ENCODE measurements around the gene CCNT1. TPM values are rescaled to one million over a fixed set of nuclear protein-coding genes. Genes with fewer than 3 reads are reported as not detected.

CCNT1 gene
- total RNA-seq, 2 experiments from 2014 or later: 30.9 to 59.1 TPM

DNA sequence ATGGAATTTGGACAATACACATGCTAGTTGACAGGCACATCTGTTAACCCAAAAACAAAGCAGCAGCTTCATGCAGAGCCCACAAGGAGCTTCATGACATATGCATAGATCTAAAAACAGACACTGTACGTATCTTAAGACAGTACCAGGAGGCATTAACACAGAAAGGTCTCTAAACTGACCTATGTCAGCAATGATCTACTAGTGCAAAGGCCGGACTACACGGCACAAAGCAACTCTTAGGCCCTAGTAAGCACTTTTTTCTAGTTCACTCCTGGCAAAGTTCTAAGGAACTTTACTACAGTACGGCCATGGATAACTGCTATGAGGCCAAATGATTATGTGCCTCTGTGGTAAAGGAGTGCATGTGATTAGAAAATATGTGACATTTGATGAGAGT lies 26.1 kb downstream of the CCNT1 start:
- Histone ChIP-seq H3K79me2 (ENCODE audit: insufficient read depth, low read depth, low read length) (peaks cover 15% of the 10 kb centered on the region; the same call in 1 of the 2 replicates), H3K4me3 (ENCODE audit: low read depth, low read length, poor library complexity, severe bottlenecking) (no peak overlapping the region), H3K4me2 (ENCODE audit: low read length) (no peak overlapping the region), H3K4me1 (ENCODE audit: insufficient read depth, low read length, poor library complexity, severe bottlenecking) (no peaks in the 10 kb centered on the region), H3K27ac (ENCODE audit: low read depth, low read length, poor library complexity, severe bottlenecking) (no peak overlapping the region), H3K9me2 (ENCODE audit: insufficient read depth, low read length) (no peaks in the 10 kb centered on the region), H3K9me3 (ENCODE audit: low read length) (no peaks in the 10 kb centered on the region), H4K20me1 (ENCODE audit: insufficient read depth, low read length) (0 out of 2 replicates have a peak, but pooled peaks cover 8% of the 10 kb centered on the region), H2AFZ (ENCODE audit: low read length) (no peak overlapping the region), H3K36me3 (ENCODE audit: insufficient read depth, low read length) (peaks cover 82% of the 10 kb centered on the region)
- CTCF ChIA-PET (ENCODE audit: unreplicated experiment): no interaction called here
- intact Hi-C loops (cut with micrococcal nuclease; ENCODE audit: unreplicated experiment): no loop called here
- TF ChIP-seq EZH2phosphoT487 (IDR thresholded peaks at IDR 0.05; ENCODE audit: borderline replicate concordance, low read depth, low read length): no peak
- TF ChIP-seq, protein P1, sequence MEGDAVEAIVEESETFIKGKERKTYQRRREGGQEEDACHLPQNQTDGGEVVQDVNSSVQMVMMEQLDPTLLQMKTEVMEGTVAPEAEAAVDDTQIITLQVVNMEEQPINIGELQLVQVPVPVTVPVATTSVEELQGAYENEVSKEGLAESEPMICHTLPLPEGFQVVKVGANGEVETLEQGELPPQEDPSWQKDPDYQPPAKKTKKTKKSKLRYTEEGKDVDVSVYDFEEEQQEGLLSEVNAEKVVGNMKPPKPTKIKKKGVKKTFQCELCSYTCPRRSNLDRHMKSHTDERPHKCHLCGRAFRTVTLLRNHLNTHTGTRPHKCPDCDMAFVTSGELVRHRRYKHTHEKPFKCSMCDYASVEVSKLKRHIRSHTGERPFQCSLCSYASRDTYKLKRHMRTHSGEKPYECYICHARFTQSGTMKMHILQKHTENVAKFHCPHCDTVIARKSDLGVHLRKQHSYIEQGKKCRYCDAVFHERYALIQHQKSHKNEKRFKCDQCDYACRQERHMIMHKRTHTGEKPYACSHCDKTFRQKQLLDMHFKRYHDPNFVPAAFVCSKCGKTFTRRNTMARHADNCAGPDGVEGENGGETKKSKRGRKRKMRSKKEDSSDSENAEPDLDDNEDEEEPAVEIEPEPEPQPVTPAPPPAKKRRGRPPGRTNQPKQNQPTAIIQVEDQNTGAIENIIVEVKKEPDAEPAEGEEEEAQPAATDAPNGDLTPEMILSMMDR (conservative IDR thresholded peaks at IDR 0.05; ENCODE audit: low read length): no peak
- POLR2A ChIA-PET: interaction anchor here (0.6 to 2.3 kb wide), 3 partner anchors 12 to 45 kb away, joined by 3 to 6 read pairs (median 4); no protein-coding TSS in a partner anchor
- DNase-seq (ENCODE audit: low spot score): no peak
- BruUV-seq (replicated peaks): no TSS peak

DNA sequence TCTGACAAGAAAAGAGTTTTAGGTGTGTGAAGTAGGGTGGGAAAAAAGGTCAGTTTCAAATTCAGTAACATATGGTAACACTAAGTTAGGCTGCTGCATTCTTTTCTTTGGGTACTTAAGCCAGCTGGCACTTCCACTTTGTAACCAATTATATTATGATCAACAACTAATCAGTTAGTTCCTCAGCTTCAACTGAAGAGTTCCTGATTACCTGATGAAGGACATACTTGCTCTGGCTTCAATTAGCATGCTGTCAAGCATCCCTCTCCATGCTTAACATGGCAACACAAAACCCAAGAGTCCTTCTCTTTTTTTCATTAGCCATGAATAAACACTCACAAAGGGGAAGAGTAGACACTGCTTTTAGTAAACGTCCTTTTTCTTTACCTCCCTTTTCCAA lies 27.7 kb downstream of the CCNT1 start:
- Histone ChIP-seq H3K79me2 (ENCODE audit: insufficient read depth, low read depth, low read length) (peaks cover 15% of the 10 kb centered on the region; the same call in 1 of the 2 replicates), H3K9me3 (ENCODE audit: low read length) (no peaks in the 10 kb centered on the region), H3K27ac (ENCODE audit: low read depth, low read length, poor library complexity, severe bottlenecking) (no peak overlapping the region), H3K9me2 (ENCODE audit: insufficient read depth, low read length) (no peaks in the 10 kb centered on the region), H3K4me2 (ENCODE audit: low read length) (no peak overlapping the region), H3K36me3 (ENCODE audit: insufficient read depth, low read length) (peaks cover 66% of the 10 kb centered on the region), H3K4me1 (ENCODE audit: insufficient read depth, low read length, poor library complexity, severe bottlenecking) (no peaks in the 10 kb centered on the region), H3K4me3 (ENCODE audit: low read depth, low read length, poor library complexity, severe bottlenecking) (no peak overlapping the region), H2AFZ (ENCODE audit: low read length) (no peak overlapping the region), H4K20me1 (ENCODE audit: insufficient read depth, low read length) (0 out of 2 replicates have a peak, but pooled peaks cover 8% of the 10 kb centered on the region)
- no peak for TF ChIP-seq EZH2phosphoT487 (IDR thresholded peaks at IDR 0.05; ENCODE audit: borderline replicate concordance, low read depth, low read length)
- TF ChIP-seq, protein P1 (conservative IDR thresholded peaks at IDR 0.05; ENCODE audit: low read length): no peak
- ChIA-PET CTCF (ENCODE audit: unreplicated experiment) (no interaction called here), POLR2A (no interaction called here)
- no peak for DNase-seq (ENCODE audit: low spot score)
- intact Hi-C loops (cut with micrococcal nuclease; ENCODE audit: unreplicated experiment): no loop called here
- no TSS peak for BruUV-seq (replicated peaks)

DNA sequence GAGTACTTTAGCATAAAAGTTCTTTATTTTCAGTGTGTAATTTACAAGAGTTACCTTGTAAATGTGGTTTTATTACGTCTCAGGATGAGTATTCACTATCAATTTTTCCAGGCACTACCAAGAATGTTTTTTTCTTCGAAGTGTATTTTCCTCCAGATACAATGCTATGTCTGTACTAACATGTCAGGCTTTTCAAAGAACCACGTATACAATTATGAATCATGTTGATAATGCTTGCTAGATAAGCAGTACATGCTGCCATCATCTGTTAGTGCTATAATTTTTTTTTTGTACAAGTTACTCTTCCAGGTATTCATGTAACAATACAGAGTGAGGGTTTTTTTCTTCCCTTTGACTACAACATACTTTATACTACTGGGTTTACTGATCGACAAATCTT lies 28.9 kb downstream of the CCNT1 start:
- H3K4me3 ChIP-seq (ENCODE audit: low read depth, low read length, poor library complexity, severe bottlenecking): no peak overlapping the region
- POLR2A ChIA-PET: interaction anchor here (0.6 kb wide), 1 partner anchor 385 kb away, joined by 3 read pairs; no protein-coding TSS in a partner anchor
- no peak overlapping the region for H3K27ac ChIP-seq (ENCODE audit: low read depth, low read length, poor library complexity, severe bottlenecking)
- DNase-seq (ENCODE audit: low spot score): no peak
- intact Hi-C loops (cut with micrococcal nuclease; ENCODE audit: unreplicated experiment): no loop called here
- 0 out of 2 replicates have a peak, but pooled peaks cover 8% of the 10 kb centered on the region for H4K20me1 ChIP-seq (ENCODE audit: insufficient read depth, low read length)
- CTCF ChIA-PET (ENCODE audit: unreplicated experiment): no interaction called here
- H3K79me2 ChIP-seq (ENCODE audit: insufficient read depth, low read depth, low read length): peaks cover 12% of the 10 kb centered on the region; the same call in 1 of the 2 replicates
- no peak for TF ChIP-seq EZH2phosphoT487 (IDR thresholded peaks at IDR 0.05; ENCODE audit: borderline replicate concordance, low read depth, low read length)
- TF ChIP-seq, protein P1 (conservative IDR thresholded peaks at IDR 0.05; ENCODE audit: low read length): no peak
- no peaks in the 10 kb centered on the region for H3K9me3 ChIP-seq (ENCODE audit: low read length)
- H3K4me2 ChIP-seq (ENCODE audit: low read length): no peak overlapping the region
- no peak overlapping the region for H2AFZ ChIP-seq (ENCODE audit: low read length)
- peaks cover 5% of the 10 kb centered on the region for H3K4me1 ChIP-seq (ENCODE audit: insufficient read depth, low read length, poor library complexity, severe bottlenecking)
- no peaks in the 10 kb centered on the region for H3K9me2 ChIP-seq (ENCODE audit: insufficient read depth, low read length)
- H3K36me3 ChIP-seq (ENCODE audit: insufficient read depth, low read length): peaks cover 53% of the 10 kb centered on the region
- BruUV-seq (replicated peaks): no TSS peak
